Germinal center (tissue), 1 donor: ENCODE measurements around the gene RAPGEF3.
A peak's percentile ranks its signal among the peaks of the same experiment; 100 is the strongest.

ENCODE experiments used
- DNase-seq: peaks from one replicate; pipeline ENCODE4 v3.0.0; 2012; ENCODE audit warnings: mixed read lengths, low spot score

Gene RAPGEF3

GRCh38 chr12:47742253-47742825, 16.3 kb downstream of the RAPGEF3 start:
- DNase-seq = peak; percentile 66

DNA sequence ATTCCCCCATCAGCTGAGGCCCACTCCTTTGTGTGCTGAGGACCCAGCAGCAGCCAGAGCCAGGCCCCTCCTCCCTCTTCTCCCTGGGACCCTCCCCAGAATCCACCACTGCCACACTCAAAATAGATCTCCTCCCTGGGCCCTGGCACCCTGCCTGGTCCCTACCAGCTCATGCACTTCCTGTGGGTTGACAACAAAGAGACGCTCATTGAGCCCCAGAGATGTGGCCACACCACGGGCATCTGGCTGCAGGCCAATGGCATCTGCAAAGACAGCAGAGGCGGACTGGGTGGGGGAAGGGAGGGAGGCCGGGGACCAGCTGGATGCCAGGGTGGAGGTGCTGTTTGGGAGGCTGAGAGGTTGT, 17.4 kb downstream of the RAPGEF3 start:
- peak; percentile 34 for DNase-seq

DNA sequence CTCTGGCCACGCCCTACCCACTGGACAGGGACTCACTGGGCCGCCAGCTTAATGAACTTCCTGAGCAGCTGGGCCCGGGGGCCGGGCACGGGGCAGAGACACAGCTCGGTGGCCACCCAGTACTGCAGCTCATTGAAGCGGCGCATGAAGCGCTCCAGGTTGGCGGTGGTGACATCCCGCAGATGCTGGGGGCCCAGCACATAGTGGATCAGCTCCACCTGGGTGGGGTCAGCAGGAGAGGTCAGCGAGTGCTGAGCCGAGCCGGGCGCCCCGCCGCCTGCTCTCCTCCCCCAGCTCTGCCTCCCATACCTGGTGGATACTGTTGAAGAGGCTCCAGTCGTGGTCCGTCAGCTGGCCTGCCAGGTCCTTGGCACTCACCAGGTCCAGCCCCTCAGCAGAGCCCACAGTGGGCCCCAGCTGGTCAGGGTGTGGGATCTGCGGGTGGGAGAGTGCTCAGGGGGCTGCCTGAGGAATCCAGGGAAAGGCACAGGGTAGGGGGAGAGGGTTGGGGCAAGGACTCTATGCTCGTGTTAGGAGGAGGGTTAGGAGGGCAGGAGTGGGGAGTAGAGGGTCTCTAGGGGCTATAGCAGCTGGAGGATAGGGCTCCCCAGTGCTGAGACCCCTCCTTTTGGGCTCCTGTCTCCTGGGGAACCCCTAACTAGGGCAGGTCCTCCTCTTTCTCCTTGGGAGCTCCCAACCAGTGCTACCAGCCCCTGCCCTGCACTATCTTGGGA, 17.9 kb downstream of the RAPGEF3 start:
- peak; percentile 71 for DNase-seq

GRCh38 chr12:47739979-47740378, 18.7 kb downstream of the RAPGEF3 start:
- DNase-seq = peak; percentile 73

GRCh38 chr12:47739297-47739696, 19.4 kb downstream of the RAPGEF3 start:
- no peak for DNase-seq

GRCh38 chr12:47737936-47738594, 20.6 kb downstream of the RAPGEF3 start:
- DNase-seq = no peak

GRCh38 chr12:47736877-47737676, 21.6 kb downstream of the RAPGEF3 start:
- no peak for DNase-seq

- DNase-seq = no peak
Measured at GRCh38 chr12:47736216-47736615, 22.5 kb downstream of the RAPGEF3 start.

DNA sequence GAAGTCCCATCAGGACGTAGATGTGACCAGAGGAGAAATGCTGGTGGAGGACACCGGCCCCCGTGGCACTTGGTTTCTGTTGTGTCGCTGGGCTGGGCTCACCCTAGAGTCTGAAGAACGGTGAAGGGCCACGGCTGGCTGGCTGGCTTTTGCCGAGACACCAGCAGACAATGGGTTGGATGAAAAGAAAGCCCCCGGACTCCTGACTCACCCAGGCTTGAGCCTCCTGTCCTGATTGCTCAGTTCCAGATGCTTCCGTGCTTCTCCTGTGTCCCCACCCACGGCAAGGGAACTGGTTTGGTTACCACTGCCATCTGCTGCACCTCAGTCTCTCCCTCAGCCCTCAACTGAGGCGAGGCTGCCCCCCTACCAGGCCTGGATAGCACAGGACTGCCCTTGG, 23.0 kb downstream of the RAPGEF3 start:
- no peak for DNase-seq

GRCh38 chr12:47734725-47735480, 23.8 kb downstream of the RAPGEF3 start:
- no peak for DNase-seq

DNA sequence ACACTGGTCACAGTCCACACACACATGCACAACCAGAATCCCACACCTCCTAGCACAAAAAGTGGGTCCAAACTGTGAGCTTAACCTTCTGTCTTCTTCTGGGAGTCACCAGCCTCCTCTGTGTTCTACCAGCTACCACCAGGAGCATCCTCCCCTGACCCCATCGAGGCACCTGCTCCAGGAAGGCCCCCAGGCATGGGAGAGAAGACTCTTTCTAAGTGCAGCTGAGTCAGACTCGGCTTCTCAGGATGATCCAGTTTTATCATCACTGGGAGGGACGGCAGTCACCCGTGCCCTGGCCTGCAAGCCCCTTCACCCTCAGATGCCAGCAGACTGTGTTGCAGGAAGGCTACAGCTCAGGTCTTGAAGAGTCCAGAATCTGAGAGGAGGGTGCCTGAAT, 25.5 kb downstream of the RAPGEF3 start:
- DNase-seq = no peak

DNA sequence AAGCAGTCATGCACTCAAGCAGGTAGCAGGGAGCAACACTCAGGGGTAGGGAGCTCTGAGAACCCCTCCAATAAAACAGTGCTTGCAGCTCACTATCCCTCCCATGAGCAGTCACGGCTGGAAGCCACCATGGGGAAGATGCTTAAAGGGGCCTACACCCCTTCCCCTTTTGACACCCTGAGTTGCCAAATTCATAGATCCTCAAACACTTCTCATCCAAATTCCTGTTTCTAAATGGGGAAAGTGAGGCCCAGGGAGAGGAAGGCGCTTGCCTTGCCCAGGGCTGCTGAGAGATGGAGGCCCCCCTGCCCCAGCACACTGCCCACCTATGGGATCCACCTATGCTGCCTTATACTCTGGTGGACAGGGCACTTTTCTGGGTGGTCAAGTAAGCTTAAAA, 26.2 kb downstream of the RAPGEF3 start:
- DNase-seq = no peak

- DNase-seq = no peak
Measured at GRCh38 chr12:47731723-47732122, 27.0 kb downstream of the RAPGEF3 start.

- no peak for DNase-seq
Measured at GRCh38 chr12:47730341-47730744, 28.3 kb downstream of the RAPGEF3 start.

DNA sequence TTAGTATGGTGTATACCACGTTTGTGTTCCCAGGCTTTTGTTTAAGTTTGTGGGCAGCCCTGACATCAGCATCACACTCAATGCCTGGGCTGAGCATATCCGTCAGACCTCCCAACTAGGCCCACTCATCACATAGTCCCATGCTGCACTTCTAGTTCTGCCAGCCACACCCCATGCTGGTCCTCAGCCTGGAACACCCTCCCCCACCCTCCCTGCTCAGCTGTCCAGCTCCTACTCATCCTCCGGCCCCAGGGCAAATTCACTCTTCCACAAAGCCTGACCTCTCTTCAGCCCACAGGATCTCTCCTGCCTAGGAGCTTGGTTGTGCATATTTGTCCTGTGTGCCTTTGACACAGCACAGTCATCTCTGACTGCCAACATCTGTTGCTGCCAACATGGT, 29.4 kb downstream of the RAPGEF3 start:
- no peak for DNase-seq

DNA sequence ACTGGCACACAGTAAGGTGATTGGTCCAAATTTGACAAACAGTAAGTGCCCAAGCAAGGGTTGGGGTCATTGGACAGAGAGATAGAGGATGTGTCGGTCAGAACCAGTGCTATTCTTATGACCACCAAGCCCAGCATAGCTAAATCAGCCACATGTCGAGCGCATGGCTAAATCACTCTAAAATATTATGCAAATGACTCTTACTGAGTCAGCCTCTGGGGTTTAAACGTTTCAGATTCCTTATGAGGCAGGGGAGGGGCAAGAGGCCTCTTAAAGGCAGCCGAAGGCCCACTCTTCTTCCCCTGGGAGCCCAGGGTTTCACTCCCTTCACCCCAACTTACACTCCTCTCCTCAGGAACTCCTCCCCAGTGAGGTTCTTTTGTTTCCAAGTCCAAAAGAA, 32.8 kb downstream of the RAPGEF3 start:
- DNase-seq = peak; percentile 77

GRCh38 chr12:47725091-47725772, 33.4 kb downstream of the RAPGEF3 start, which contains the start of gene ENDOU:
Gene ENDOU, minus strand, starts transcription at chr12:47725490. Its CDS starts 77 bp downstream, at chr12:47725413.
- DNase-seq = no peak

- DNase-seq = no peak
Measured at GRCh38 chr12:47722941-47723631, 35.6 kb downstream of the RAPGEF3 start.

DNA sequence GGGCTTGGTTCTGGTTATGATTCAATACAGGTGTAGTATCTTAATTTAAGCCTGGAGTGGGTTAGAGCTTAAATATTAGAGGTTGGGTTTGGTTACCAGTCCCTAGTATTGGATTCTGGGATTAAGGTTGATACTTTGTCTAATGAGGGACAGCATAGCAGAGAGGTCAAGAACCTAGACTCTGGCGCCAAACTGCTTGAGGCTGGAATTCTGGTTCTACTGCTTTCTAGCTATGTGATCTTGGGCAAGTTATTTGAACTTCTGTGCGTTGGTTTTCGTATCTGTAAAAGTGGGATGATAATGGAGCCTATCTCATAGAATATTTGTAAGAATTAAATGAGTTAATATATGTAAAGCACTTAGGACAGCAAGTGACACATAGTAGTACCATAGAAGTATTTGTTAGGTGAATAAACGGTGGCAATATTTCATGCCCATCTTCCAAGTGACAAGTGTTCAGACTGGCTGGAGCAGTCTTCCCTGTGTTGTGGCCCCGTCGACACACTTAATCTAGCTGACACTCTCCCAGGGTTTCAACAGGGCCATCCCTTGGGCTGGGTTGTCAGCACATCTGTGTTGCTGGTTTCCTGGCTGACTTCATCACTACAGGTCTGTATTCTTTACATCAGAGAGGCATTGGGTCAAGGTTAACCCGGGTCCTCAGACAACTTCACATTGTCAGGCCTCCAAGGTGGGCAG, 36.4 kb downstream of the RAPGEF3 start:
- no peak for DNase-seq

DNA sequence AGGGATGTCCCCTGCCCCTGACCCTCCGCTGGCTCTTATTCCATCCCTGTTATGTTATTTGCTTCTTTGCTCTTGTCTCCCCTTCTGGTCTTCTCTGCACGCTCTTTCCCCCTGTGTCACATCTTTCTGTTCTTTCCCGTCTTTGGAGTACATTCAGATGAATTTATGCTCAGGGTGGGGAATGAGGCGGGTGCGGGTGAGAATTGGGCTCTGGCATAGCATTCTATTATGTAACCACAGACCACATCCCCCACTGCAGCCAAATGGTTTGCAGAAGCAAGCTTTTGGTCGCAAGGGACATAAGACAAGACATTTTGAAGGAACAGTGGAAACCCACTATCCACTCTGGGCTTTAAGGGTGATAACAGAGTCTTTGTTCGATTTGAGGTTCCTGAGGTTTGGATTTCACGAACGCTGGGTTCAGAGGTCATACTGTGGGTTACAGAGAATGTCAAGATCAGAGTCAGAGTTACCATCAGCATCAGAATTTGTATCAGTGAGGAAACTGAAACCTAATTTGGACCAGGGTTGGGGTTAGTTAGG, 37.2 kb downstream of the RAPGEF3 start:
- no peak for DNase-seq
